ENCODE data around the gene MTX2.

Gene MTX2

DNA sequence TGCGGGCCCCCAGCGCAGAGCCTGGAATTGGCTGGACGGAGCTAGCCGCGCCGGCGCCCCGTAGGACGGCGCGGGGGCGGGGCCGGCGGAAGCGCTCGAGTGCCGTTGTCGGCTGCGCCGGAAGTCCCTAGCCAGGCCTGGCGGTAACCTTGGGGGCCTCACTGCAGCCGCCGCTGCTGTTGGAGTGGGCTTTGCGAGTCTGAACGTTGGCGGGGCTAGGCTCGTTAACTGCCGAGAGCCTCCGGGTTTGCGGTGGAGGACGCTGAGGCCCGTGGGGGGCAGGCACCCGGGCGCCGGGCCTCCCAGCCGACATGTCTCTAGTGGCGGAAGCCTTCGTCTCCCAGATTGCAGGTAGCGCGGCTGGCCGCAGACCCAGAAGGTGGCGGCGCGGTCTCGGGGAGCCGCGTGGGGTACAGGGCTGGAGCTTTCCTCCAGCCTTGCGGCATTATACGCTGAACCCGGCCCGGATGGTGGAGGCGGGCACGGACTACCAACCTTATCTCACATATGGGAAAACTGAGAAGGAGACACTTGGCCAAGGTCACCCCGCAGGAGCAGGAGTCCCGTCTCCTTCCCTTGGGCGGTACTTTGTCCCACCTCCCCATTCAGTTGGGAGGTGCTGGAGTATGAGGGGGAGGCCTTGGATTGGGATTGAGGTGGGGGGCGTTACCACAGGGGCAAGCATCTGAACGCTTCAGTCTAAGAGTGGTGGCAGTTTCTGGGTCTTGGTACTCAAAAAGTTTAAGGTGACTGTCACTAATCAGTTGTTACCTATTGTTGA is at the start of gene MTX2:
Gene MTX2, plus strand, starts transcription at position 124 of the 781 bp plus-strand sequence. Its CDS starts 188 bp downstream, at position 312.
- peak; percentile 91 for DNase-seq

GRCh38 chr2:176227874-176228273 is 41.4 kb upstream of the MTX2 start:
- no peak for DNase-seq

GRCh38 chr2:176234156-176234555 is 35.1 kb upstream of the MTX2 start:
- no peak for DNase-seq

DNA sequence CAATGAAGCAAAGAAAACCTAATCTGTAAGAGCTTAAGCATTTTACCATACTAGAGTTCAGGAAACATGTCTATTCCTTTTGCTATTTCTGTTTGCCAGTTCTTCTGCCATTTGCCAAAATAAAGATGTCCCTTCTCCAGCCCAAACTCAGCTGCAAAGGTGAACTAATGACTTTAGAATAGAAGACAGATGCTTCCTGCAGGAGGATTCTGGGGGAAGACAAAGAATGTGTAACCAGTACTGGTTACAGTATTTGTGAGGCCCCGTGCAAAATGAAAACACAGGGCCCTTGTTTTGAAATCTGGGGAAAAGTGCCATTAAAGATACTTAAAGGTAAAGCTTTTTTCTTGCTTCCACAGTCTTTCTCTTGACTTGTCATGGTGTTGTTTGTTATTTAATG is 34.3 kb upstream of the MTX2 start:
- no peak for DNase-seq

DNA sequence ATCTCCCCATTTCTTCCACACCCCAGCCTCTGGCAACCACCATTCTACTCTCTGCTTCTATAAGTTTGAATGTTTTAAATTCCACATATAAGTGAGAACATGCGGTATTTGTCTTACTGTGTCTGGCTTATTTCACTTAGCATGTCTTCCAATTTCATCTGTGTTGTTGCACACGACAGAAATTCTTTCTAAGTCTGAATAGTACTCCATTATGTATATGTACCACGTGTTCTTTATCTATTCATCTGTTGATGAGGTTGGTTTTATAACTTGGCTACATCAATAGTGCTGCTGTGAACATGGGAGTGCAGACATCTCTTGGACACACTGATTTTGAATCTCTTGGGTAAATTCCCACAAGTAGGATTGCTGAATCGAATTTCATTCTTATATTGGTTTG is 31.8 kb upstream of the MTX2 start:
- no peak for DNase-seq

GRCh38 chr2:176239031-176239430 is 30.2 kb upstream of the MTX2 start:
- no peak for DNase-seq

DNA sequence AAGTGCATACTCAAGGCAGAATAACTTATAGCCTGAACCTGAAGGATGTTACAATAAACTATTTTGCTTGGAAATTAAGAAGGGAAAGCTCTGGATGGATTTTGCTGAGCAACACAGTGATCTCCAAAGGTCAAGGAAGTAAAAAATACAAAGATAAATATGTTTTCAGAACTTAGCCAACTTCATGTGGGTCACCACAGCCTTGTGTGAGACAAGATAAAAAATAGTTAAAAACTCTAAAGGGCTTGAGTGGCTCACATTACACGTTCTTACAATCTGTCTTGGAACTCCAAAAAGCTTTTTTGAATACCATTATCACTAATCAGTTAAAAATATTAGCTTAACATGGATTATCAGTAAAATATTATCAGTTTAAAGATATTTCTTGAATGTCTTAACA is 28.9 kb upstream of the MTX2 start:
- DNase-seq = no peak

DNA sequence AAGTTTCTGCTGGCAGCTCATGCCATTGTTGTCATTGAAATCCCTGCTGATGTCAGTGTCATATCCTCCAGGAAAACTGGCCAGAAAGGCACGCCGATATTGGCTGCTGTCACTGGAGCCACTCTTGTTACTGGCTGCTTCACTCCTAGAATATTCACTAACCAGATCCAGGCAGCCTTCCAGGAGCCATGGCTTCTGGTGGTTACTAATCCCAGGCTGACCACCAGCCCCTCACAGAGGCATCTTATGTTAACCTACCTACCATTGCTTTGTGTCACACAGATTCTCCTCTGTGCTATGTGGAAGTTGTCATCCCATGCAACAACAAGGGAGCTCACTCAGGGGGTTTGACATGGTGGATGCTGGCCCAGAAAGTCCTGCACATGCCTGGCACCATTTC is 27.0 kb upstream of the MTX2 start:
- no peak for DNase-seq

DNA sequence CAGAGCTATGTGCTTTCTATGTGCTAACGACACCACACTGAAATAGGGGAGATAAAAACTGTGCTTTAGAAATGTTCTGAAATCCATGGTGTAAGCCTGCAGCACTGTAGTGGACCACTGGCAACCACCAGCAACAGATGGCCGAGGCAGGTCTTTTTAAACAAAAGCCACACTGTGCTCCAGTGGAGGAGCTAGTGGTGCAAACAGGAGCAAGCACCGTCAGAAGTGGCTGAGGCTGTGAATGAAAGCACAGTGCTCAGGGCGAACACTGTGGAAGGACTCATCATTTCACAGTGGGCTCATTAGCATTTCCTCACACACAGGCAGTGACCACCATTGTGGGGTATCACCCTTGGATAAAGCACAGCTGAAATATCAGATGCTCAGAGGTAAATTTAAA is 22.9 kb upstream of the MTX2 start:
- DNase-seq = no peak

DNA sequence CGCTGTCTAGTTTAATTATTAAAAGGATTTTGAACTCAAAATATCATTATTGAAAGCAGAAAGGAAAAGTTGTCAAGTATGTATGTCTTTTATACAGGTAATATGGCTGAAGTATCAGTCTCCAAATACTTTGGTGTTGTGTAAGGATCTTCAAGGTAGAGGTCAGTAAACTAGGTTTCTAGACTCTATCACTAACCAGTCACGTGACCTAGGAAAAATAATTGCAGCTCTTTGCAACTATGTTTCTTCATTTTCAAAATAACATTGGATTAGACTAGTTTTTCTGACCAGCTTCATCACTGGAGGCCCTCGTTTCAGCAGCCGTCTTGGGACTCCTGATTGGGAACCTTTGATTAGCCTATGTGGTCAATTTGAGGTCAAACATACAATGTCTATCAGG is 21.4 kb upstream of the MTX2 start:
- no peak for DNase-seq

DNA sequence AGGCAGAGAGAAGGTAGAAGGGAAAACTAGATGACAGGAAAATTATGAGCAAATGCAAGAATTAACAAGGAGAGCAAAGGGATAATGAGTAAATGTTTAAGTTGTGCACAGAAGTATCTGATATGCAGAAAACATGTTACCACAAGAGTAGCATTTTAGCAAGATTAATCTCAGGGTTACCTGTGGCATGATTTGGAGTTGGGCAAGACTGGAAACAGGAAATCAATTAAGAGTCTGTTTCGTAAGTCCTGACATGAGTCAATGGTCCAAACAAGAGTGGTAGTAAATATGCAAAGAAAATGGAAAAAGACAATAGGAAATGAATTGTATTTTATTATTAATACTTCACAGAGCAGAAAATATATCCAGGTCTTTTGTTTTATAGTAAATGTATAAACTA is 17.3 kb upstream of the MTX2 start:
- DNase-seq = no peak

GRCh38 chr2:176260689-176261088 is 8.6 kb upstream of the MTX2 start:
- no peak for DNase-seq

DNA sequence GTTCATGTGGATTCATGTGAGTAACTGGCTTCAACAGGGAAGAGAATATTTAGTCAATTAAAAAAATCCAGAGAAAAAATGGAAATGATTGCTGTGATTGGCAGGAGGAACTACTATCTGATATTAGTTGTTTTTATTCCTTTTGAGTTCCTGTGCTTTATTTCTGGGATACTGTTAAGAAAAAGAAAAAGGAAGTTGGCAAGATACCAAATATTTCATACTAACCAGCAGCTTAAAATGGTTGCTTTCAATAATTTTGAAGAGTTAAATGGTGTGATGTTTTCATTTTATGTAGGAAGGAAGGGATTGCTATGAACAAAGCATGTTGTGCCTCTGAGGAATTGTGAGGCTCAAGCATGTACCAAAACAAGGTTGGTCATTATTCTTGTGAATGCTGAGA is 8.1 kb upstream of the MTX2 start:
- no peak for DNase-seq

DNA sequence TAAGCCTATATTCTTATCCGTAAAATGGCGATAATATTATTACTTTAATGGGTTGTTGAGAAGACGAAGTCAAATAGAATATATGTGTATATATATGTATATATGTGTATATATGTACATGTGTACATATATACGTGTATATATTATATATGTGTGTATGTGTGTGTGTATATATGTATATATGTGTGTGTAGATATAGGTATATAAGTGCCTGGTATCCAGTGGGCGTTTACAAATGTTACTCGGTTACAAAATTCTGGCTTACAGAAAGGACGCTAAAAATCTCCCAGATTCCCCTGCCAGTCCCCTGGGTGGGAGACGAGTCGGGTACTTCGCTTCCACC is 295 bp upstream of the MTX2 start:
- DNase-seq = no peak

- DNase-seq = no peak
These were observed 983 bp downstream of the MTX2 start for GRCh38 chr2:176270100-176270750.

- no peak for DNase-seq
These were observed 3.7 kb downstream of the MTX2 start for GRCh38 chr2:176272870-176273459.

- DNase-seq = no peak
These were observed 9.7 kb downstream of the MTX2 start for GRCh38 chr2:176278927-176279326.

- DNase-seq = no peak
These were observed 10.9 kb downstream of the MTX2 start for GRCh38 chr2:176280156-176280555.

DNA sequence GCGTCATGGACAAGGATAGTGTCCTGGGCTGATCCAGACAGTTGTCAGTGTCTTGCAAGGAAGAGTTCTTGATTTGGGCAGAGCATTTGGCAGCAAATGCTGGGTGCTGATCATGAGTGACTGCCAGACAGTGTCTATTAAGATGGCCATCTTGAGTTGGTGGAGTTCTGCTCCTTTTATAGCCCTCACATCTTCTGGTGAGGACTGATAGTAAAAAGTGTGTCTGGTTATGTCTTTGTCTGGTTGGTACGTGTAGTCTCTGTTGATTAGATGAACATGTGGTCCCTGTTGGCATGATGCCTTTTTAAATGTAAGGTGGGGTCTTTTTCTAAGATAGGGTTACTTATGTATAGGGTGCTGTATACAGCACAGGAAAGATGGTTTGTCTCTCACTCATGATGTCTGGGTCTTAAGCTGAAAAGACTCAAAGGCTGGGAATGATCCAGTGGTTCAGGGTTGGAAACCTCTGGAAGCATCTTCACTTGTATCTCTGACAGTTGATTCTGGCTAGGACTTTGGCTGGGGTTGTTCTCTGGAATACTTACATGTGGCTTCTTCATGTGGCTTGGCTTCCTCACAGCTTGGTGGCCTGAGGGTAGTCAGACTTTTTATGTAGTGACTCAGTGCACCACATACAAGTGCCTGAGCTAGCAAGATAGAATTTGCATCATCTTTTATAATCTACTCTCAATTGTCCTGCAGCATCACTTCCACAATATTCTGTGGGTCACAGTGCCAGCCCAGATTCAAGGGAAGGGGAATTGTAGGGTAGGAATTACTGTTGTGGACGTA is 11.8 kb downstream of the MTX2 start:
- DNase-seq = no peak

DNA sequence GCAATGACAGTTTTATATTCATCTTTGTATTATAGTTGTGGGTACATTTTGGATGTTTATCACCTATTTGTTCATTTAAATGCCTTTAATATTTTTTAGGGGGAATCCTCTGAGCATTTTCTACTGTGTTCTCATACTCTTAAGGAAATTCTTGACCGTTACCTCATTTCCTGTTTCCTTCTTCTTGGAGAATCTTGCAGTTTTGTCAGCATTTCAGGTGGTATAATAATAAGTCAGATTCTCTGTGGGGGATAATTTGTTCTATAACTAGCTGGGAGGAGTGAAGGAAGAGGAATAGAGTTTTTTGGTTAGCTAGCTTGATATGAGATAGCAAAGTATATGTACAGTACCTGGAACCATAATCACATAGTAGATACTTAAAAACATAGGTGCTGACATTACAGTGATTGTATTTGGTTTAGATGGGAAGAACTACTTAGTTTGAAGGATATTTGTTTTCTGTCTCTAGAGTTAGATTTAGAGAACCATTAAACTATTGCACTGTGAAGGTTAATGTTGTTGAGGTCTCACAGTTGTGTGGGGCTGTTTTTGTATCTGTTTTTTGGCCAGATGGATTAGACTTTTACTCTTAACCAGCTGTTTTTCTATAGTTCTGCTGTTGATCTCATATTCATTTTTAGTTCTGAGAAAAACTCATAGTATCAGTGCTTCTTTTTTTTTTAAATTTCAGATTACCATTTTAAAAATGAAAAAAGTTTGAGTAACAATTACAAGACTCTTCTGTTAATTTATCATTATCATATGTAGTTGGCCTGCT is 14.2 kb downstream of the MTX2 start:
- no peak for DNase-seq

DNA sequence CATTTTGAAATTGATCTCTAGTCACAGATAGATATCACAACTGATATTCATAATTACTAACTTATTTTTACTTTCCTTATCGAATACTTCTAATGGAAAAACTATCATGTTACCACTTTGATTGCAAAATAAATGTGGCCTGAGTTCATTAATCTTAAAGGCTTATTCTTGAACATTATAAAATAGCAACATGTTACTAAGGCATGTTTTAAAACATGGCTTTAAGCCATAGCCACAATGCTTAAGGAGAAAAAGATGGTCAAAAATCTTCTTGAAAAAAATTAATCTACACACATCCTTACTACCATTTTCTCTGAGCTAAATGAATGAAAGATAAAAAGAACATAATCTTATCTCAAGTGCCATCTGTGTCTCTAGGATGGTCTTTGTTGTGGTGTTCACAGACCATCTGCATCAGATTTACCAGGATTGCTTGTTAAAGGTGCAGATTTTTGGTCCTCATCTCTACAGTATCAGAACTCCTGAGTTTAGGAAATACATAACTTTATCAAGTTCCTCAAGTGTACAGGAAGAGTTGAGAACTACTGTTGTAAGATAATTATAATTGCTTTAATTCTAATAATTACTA is 15.3 kb downstream of the MTX2 start:
- DNase-seq = no peak

DNA sequence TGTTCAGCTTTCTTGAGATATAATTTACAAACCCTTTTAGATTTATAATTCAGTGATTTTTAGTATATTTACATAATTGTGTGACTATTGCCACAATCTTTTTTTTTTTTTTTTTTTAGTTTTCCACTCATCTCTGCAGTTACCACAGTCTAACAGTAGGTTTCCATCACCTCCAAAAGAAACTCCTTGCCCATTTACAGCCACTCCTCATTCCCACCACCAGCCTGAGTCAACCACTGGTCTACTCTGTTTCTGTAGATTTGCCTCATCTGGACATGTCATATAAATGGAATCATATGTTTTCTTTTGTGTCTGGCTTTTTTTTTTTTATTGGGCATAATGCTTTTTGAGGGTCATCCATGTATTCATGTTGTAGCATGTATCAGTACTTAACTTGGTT is 16.1 kb downstream of the MTX2 start:
- DNase-seq = no peak

Measured in NCI-H345 (cell line).